Neuronal stem cell (in vitro differentiated cells): ENCODE results near the gene AMER3.
A peak's percentile ranks its signal among the peaks of the same experiment; 100 is the strongest.

Source experiments
- DNase-seq: peaks from one replicate; pipeline ENCODE4 v3.0.0-alpha.2; 2013; ENCODE audit warnings: low spot score
- H2AFZ ChIP-seq: one replicate; pipeline ENCODE4 v1.6.1; 2013; ENCODE audit warnings: mild to moderate bottlenecking, low read length, inconsistent platforms
- H2AK5ac ChIP-seq: 2 replicates; pipeline ENCODE4 v1.6.1; 2013; ENCODE audit warnings: low read depth, mild to moderate bottlenecking, inconsistent platforms, low read length, moderate library complexity, mixed read lengths
- H2BK120ac ChIP-seq: 2 replicates; pipeline ENCODE4 v1.6.1; 2013; ENCODE audit warnings: low read depth, mild to moderate bottlenecking, inconsistent platforms, low read length, moderate library complexity, mixed read lengths
- H2BK12ac ChIP-seq: one replicate; pipeline ENCODE4 v1.6.1; 2013; ENCODE audit warnings: low read length, inconsistent platforms
- H2BK15ac ChIP-seq: 2 replicates; pipeline ENCODE4 v1.6.1; 2013; ENCODE audit warnings: mild to moderate bottlenecking, low read length, inconsistent platforms, mixed read lengths
- H2BK5ac ChIP-seq: one replicate; pipeline ENCODE4 v1.6.1; 2013; ENCODE audit warnings: inconsistent platforms, mild to moderate bottlenecking, low read length, moderate library complexity
- H3K14ac ChIP-seq: one replicate; pipeline ENCODE4 v1.6.1; 2013; ENCODE audit warnings: low read length, inconsistent platforms
- H3K18ac ChIP-seq: 2 replicates; pipeline ENCODE4 v1.6.1; 2013; ENCODE audit warnings: low read length, inconsistent platforms
- H3K23ac ChIP-seq: 2 replicates; pipeline ENCODE4 v1.6.1; 2013; ENCODE audit warnings: low read depth, mild to moderate bottlenecking, mixed read lengths, low read length, inconsistent platforms; ENCODE audit not compliant: poor library complexity
- H3K27ac ChIP-seq: replicated peaks from 3 replicates; pipeline ENCODE4 v1.5.1; 2013; ENCODE audit warnings: low read length, inconsistent platforms
- H3K27me3 ChIP-seq, 3 experiments: 2 replicates each; pipeline ENCODE4 v1.6.1; 2013; ENCODE audit warnings: low read length in 3 of 3, mild to moderate bottlenecking in 2 of 3, inconsistent platforms in 1 of 3, low read depth in 1 of 3, mixed read lengths in 1 of 3, moderate library complexity in 1 of 3; ENCODE audit not compliant: control insufficient read depth in 3 of 3, insufficient read depth in 3 of 3
- H3K36me3 ChIP-seq, 2 donors: replicated peaks in 1 of 2; 2 replicates each; pipeline ENCODE4 v1.6.1; 2013; ENCODE audit warnings: low read length in 2 of 2; ENCODE audit not compliant: control insufficient read depth in 2 of 2, insufficient read depth in 2 of 2
- H3K4ac ChIP-seq: 2 replicates; pipeline ENCODE4 v1.6.1; 2013; ENCODE audit warnings: inconsistent platforms, mild to moderate bottlenecking, low read length, moderate library complexity
- H3K4me1 ChIP-seq, 2 donors: 1 replicate in 1 of 2; 2 replicates in 1 of 2; pipeline ENCODE4 v1.6.1; 2013; ENCODE audit warnings: low read length in 2 of 2, low read depth in 1 of 2; ENCODE audit not compliant: control insufficient read depth in 2 of 2, insufficient read depth in 1 of 2
- H3K4me2 ChIP-seq: one replicate; pipeline ENCODE4 v1.6.1; 2013; ENCODE audit warnings: mild to moderate bottlenecking, low read length, inconsistent platforms; ENCODE audit not compliant: insufficient read depth, poor library complexity, severe bottlenecking
- H3K4me3 ChIP-seq, 2 donors: 2 replicates each; pipeline ENCODE4 v1.5.1; 2013; ENCODE audit warnings: low read length in 2 of 2, mild to moderate bottlenecking in 2 of 2, inconsistent platforms in 1 of 2, moderate library complexity in 1 of 2
- H3K79me1 ChIP-seq: one replicate; pipeline ENCODE4 v1.6.1; 2013; ENCODE audit warnings: low read depth, mild to moderate bottlenecking, inconsistent platforms, low read length, moderate library complexity
- H3K9ac ChIP-seq: one replicate; pipeline ENCODE4 v1.6.1; 2013; ENCODE audit warnings: mild to moderate bottlenecking, low read depth, low read length, inconsistent platforms; ENCODE audit not compliant: poor library complexity
- H3K9me3 ChIP-seq, 2 donors: replicated peaks in 1 of 2; 2 replicates each; pipeline versions ENCODE3 to v1.6.1; 2013; ENCODE audit warnings: low read length in 2 of 2, mild to moderate bottlenecking in 2 of 2, inconsistent platforms in 1 of 2, low read depth in 1 of 2, mixed read lengths in 1 of 2, moderate library complexity in 1 of 2; ENCODE audit not compliant: control insufficient read depth in 2 of 2, insufficient read depth in 1 of 2
- H4K8ac ChIP-seq: one replicate; pipeline ENCODE4 v1.6.1; 2013; ENCODE audit warnings: low read depth, mild to moderate bottlenecking, inconsistent platforms, low read length, moderate library complexity
- H4K91ac ChIP-seq: one replicate; pipeline ENCODE4 v1.6.1; 2013; ENCODE audit warnings: low read length, low read depth, mild to moderate bottlenecking, inconsistent platforms; ENCODE audit not compliant: poor library complexity
- WGBS, 2 donors: extraction: QIAGEN DNeasy Blood & Tissue Kit; methylation state at CpG; one replicate each; pipeline ENCODE4 v1.1.7; 2013; ENCODE audit warnings: missing lambda C conversion rate in 2 of 2, mixed read lengths in 1 of 2; ENCODE audit not compliant: insufficient read length in 2 of 2, insufficient replicate concordance in 1 of 2; ENCODE audit errors: extremely low coverage in 2 of 2; 5-methylcytosine and 5-hydroxymethylcytosine counted together

The AMER3 gene

DNA sequence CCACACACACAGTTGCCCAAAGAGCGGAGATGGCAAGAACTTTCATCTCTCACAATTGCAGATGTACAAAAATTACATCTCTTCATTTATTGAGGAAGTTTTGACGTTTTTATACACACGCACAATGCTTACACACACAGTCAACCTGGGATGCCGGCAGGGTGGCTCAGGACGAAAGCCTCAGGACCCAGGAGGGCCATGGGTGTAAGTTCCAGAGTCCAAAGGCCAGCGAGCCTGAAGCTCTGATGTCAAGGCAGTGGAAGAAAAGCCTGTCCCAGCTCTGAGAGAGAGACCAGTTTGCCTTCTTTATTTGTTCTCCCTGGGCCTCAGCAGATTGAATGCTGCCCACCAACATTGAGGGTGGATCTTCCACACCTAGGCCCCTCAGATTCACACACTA, 10.1 kb downstream of the AMER3 start:
- H3K14ac ChIP-seq = no peak overlapping the region
- H3K4ac ChIP-seq = no peak overlapping the region
- H4K91ac ChIP-seq = no peak overlapping the region
- H2AK5ac ChIP-seq = no peak overlapping the region
- no peak overlapping the region for H2BK12ac ChIP-seq
- peaks cover 0 to 4% of the 10 kb centered on the region in 2 donors for H3K4me1 ChIP-seq
- H2BK120ac ChIP-seq = no peak overlapping the region
- H2AFZ ChIP-seq = no peak overlapping the region
- no peak overlapping the region for H3K4me2 ChIP-seq
- H3K4me3 ChIP-seq = no peak overlapping the region
- H3K27me3 ChIP-seq = no peaks in the 10 kb centered on the region
- H3K23ac ChIP-seq = no peak overlapping the region
- no peaks in the 10 kb centered on the region for H3K79me1 ChIP-seq
- H3K27ac ChIP-seq = no peak overlapping the region
- H3K18ac ChIP-seq = no peak overlapping the region
- no peaks in the 10 kb centered on the region for H3K9me3 ChIP-seq
- no CpG with 5 or more reads among the region's 6 CpGs for WGBS, 2 donors
- no peak overlapping the region for H2BK5ac ChIP-seq
- DNase-seq = no peak
- H2BK15ac ChIP-seq = no peak overlapping the region
- no peaks in the 10 kb centered on the region for H3K36me3 ChIP-seq
- H4K8ac ChIP-seq = no peak overlapping the region
- H3K9ac ChIP-seq = no peak overlapping the region

DNA sequence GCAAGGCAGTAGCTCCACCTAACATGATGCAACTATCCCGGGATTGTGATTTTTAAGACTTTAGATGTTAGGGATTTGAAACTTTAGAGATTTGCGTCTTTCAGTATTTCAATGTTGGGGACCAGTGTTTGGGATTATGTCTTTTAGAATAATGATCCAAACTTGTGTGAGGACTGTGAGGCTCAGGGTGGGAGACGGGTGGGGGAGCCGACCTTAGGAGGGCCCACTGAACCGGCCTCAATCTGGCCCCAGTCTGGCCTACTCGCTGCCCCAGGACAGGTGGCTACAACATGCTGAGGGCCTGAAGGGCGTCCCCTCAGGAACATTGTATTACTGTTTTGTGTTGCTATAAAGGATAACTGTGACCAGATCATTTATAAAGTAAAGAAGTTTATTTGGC, 10.7 kb downstream of the AMER3 start:
- Histone ChIP-seq H2BK15ac (no peak overlapping the region), H3K27me3 (no peaks in the 10 kb centered on the region), H3K9ac (no peak overlapping the region), H3K4me3 (no peak overlapping the region), H3K9me3 (no peaks in the 10 kb centered on the region), H3K4me1 (peaks cover 0 to 4% of the 10 kb centered on the region in 2 donors), H3K23ac (no peak overlapping the region), H3K27ac (no peak overlapping the region), H4K8ac (no peak overlapping the region), H3K14ac (no peak overlapping the region), H2AFZ (no peak overlapping the region), H3K4ac (no peak overlapping the region), H2BK120ac (no peak overlapping the region), H3K4me2 (no peak overlapping the region), H3K36me3 (no peaks in the 10 kb centered on the region), H2BK5ac (no peak overlapping the region), H3K18ac (no peak overlapping the region), H2BK12ac (no peak overlapping the region), H2AK5ac (no peak overlapping the region), H4K91ac (no peak overlapping the region), H3K79me1 (no peaks in the 10 kb centered on the region)
- no peak for DNase-seq
- WGBS, 2 donors = no CpG with 5 or more reads among the region's 7 CpGs

DNA sequence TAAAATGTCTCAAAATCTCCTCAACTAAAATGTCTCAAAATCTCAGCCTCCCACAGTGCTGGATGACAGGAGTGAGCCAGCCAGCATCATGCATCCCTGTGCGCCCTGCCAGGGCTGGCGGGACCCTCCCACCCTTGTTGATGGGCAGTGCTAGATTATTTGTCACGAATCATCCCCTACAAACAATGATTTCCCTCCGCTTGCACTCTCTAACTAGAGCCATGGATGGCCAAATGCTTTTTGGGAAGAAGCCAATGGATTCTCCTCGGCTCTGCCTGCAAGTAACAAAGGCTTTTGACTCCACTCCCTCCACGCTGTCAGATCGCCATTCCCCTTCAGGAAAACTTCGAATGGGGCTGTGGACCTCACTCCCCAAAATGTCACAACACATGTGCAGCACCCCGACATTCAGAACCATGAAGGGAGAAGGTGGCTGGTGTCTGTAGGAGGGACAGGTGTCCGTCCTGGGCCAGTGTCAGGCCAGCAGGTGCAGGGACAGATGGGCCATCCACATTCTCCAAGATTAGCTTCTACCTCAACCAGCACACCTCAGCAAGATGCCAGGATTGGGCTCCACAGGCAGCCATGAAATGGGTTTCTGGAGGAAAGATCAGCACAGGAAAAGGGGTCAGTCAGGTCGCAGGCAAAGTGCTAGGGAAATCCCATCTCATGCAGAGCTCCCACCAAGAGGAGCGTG, 11.5 kb downstream of the AMER3 start:
- no CpG with 5 or more reads among the region's 12 CpGs for WGBS, 2 donors

DNA sequence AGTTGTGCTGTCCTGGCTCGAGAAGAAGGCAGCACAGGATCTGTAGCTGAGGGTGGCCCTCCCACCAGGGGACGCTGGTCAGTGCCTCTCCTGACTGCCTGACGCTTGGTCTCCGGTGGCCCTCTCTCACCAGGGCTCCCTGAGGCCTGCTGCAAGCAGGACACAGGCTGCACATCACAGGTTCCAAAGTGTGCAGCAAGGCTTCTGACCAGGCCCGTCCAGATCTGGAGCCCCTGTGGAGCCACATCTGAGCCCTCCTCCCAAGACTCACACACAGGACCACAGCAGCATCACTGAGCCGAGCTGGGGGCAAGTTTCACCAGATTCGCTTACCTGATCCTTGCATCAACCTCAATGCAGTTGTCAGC, 12.1 kb downstream of the AMER3 start:
- Histone ChIP-seq H3K14ac (no peak overlapping the region), H3K79me1 (no peaks in the 10 kb centered on the region), H3K27ac (no peak overlapping the region), H3K4me1 (peaks cover 0 to 6% of the 10 kb centered on the region in 2 donors), H3K36me3 (no peaks in the 10 kb centered on the region), H3K27me3 (no peaks in the 10 kb centered on the region), H4K91ac (no peak overlapping the region), H3K23ac (no peak overlapping the region), H2BK120ac (peak overlapping the region; percentile 16), H3K9me3 (peaks cover 0 to 2% of the 10 kb centered on the region in 2 donors), H3K4me3 (no peak overlapping the region), H2BK5ac (no peak overlapping the region), H3K4ac (no peak overlapping the region), H2AFZ (no peak overlapping the region), H2AK5ac (peak overlapping the region; percentile 49), H4K8ac (no peak overlapping the region), H3K4me2 (no peak overlapping the region), H2BK15ac (no peak overlapping the region), H3K9ac (peak overlapping the region; percentile 32), H3K18ac (peak overlapping the region; percentile 44), H2BK12ac (no peak overlapping the region)
- WGBS, 2 donors = no CpG with 5 or more reads among the region's 7 CpGs
- DNase-seq = no peak

More for the DNA sequence above, 11.5 kb downstream of the AMER3 start:
- no peak overlapping the region for H2BK15ac ChIP-seq
- H2AK5ac ChIP-seq = peak overlapping the region; percentile 49
- H3K36me3 ChIP-seq = no peaks in the 10 kb centered on the region
- H3K79me1 ChIP-seq = no peaks in the 10 kb centered on the region
- peak overlapping the region; percentile 17 for H3K23ac ChIP-seq
- no peak overlapping the region for H4K91ac ChIP-seq
- no peak overlapping the region for H3K4me3 ChIP-seq
- H3K9ac ChIP-seq = no peak overlapping the region
- H2BK120ac ChIP-seq = peak overlapping the region; percentile 16
- peak overlapping the region; percentile 67 for H3K14ac ChIP-seq
- no peak overlapping the region for H2AFZ ChIP-seq
- no peak overlapping the region for H4K8ac ChIP-seq
- peaks cover 0 to 6% of the 10 kb centered on the region in 2 donors for H3K4me1 ChIP-seq
- no peak for DNase-seq
- H3K4ac ChIP-seq = no peak overlapping the region
- peaks cover 0 to under 1% of the 10 kb centered on the region in 2 donors for H3K9me3 ChIP-seq
- H2BK5ac ChIP-seq = no peak overlapping the region
- no peak overlapping the region for H3K18ac ChIP-seq
- no peak overlapping the region for H2BK12ac ChIP-seq
- H3K27me3 ChIP-seq = no peaks in the 10 kb centered on the region
- no peak overlapping the region for H3K4me2 ChIP-seq
- H3K27ac ChIP-seq = no peak overlapping the region
